HG02610 (cell line): ENCODE measurements around the gene UNC5A.
"Not testable (repeated sequence)": the region's sequence is repeated elsewhere in the genome, so short reads cannot be mapped to it uniquely, and the experiment has no call there.

Experiments
- ATAC-seq: cut with Tn5 transposase; IDR thresholded peaks from one replicate; pipeline ENCODE4 v1.9.1; 2021; ENCODE audit warnings: mild to moderate bottlenecking, moderate library complexity; ENCODE audit not compliant: unreplicated experiment

Gene UNC5A

GRCh38 chr5:176861276-176861675, 50.9 kb downstream of the UNC5A start:
- ATAC-seq = no peak

GRCh38 chr5:176862330-176862995, 52.1 kb downstream of the UNC5A start:
- ATAC-seq = no peak

- ATAC-seq = no peak
These were observed 52.8 kb downstream of the UNC5A start for GRCh38 chr5:176863041-176863764.

- no peak for ATAC-seq
These were observed 53.4 kb downstream of the UNC5A start for GRCh38 chr5:176863765-176864098.

GRCh38 chr5:176864755-176865154, 54.4 kb downstream of the UNC5A start:
- ATAC-seq = no peak

GRCh38 chr5:176865964-176866363, 55.6 kb downstream of the UNC5A start:
- no peak for ATAC-seq

GRCh38 chr5:176866707-176867310, 56.5 kb downstream of the UNC5A start:
- ATAC-seq = no peak

GRCh38 chr5:176868126-176868525, 57.8 kb downstream of the UNC5A start:
- ATAC-seq = no peak

GRCh38 chr5:176868731-176869130, 58.4 kb downstream of the UNC5A start:
- ATAC-seq = no peak

- no peak for ATAC-seq
These were observed 59.2 kb downstream of the UNC5A start for GRCh38 chr5:176869501-176870109.

- ATAC-seq = no peak
These were observed 59.8 kb downstream of the UNC5A start for GRCh38 chr5:176870110-176870591.

- not testable (repeated sequence) for ATAC-seq
These were observed 60.3 kb downstream of the UNC5A start for GRCh38 chr5:176870644-176871043.

- not testable (repeated sequence) for ATAC-seq
These were observed 62.2 kb downstream of the UNC5A start for GRCh38 chr5:176872586-176872985.

- not testable (repeated sequence) for ATAC-seq
These were observed 62.7 kb downstream of the UNC5A start for GRCh38 chr5:176873011-176873410.

- ATAC-seq = no peak
These were observed 63.3 kb downstream of the UNC5A start for GRCh38 chr5:176873541-176874172.

- ATAC-seq = no peak
These were observed 63.9 kb downstream of the UNC5A start for GRCh38 chr5:176874198-176874780.

- no peak for ATAC-seq
These were observed 64.7 kb downstream of the UNC5A start for GRCh38 chr5:176875014-176875550.

- ATAC-seq = no peak
These were observed 65.6 kb downstream of the UNC5A start for GRCh38 chr5:176875783-176876505.

- ATAC-seq = no peak
These were observed 66.4 kb downstream of the UNC5A start for GRCh38 chr5:176876506-176877431.
